Measurements from ENCODE around the gene LIMCH1.
"Not testable (repeated sequence)": the region's sequence is repeated elsewhere in the genome, so short reads cannot be mapped to it uniquely, and the experiment has no call there.

Gene LIMCH1

DNA sequence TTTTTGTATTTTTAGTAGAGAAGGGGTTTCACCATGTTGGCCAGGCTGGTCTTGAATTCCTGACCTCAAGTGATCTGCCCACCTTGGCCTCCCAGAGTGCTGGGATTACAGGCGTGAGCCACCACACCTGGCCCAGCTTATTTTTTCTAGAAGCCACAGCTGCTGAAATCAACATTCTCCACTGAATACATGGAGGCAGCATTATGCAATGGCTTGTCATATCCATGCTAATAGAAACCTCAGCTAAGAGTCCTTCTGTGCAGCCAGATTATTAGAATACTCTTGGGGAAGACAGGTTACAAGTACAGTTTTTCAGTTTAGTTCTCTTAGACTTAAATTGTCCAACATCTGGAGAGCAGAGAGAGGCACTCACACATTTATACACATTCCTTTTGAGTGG is 104.8 kb downstream of the LIMCH1 start:
- DNase-seq (ENCODE audit: low read depth, low spot score), result not testable (repeated sequence)

- no peak for DNase-seq (ENCODE audit: low read depth, low spot score)
Measured at GRCh38 chr4:41643331-41643730, 105.4 kb downstream of the LIMCH1 start.

GRCh38 chr4:41644288-41644914 is 106.4 kb downstream of the LIMCH1 start:
- DNase-seq (ENCODE audit: low read depth, low spot score), result no peak

GRCh38 chr4:41644915-41645295 is 106.9 kb downstream of the LIMCH1 start:
- DNase-seq (ENCODE audit: low read depth, low spot score), result no peak

GRCh38 chr4:41645728-41646390 is 107.9 kb downstream of the LIMCH1 start:
- no peak for DNase-seq (ENCODE audit: low read depth, low spot score)

- DNase-seq (ENCODE audit: low read depth, low spot score), result no peak
Measured at GRCh38 chr4:41646862-41647261, 108.9 kb downstream of the LIMCH1 start.

DNA sequence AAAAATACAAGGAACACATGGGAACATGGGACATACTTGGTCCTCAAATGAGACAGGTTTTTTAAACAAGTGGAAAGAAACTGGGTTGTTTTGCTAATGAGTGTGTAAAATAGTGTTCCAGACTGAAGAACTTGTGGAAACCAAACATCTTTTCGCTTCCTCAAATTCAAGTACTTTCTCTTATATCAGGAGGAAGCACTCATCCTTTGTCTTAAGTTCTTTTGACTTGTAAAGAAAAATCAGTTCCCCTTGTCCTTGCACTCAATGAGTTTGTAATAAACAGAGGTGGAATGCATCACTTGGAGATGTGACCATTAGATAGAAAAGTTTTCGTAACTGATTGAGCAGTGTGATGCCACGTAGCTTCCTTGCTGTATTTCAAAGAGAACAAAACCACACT is 109.4 kb downstream of the LIMCH1 start:
- no peak for DNase-seq (ENCODE audit: low read depth, low spot score)

GRCh38 chr4:41651150-41651549 is 113.2 kb downstream of the LIMCH1 start:
- DNase-seq (ENCODE audit: low read depth, low spot score), result not testable (repeated sequence)

- no peak for DNase-seq (ENCODE audit: low read depth, low spot score)
Measured at GRCh38 chr4:41652971-41653370, 115.0 kb downstream of the LIMCH1 start.

DNA sequence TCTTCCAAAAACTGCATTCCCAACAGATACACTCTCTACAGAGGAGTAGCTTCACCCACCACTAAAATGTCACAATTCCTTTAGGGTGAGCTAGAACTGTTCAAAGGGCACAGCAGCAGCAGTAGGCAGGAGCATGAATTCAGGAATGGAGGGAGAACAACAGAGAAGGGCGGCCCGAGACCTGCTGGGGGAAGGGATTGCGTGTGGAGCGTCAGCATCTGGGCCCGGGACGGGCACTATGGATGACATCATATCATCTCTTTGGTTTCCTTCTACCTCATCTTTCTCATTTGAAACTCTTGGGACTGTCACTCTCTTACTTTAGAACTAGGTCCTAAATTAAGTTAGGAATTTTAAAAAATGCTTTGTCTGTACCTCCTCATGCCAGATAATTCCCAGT is 115.6 kb downstream of the LIMCH1 start:
- no peak for DNase-seq (ENCODE audit: low read depth, low spot score)

- DNase-seq (ENCODE audit: low read depth, low spot score), result no peak
Measured at GRCh38 chr4:41655177-41655576, 117.2 kb downstream of the LIMCH1 start.

- no peak for DNase-seq (ENCODE audit: low read depth, low spot score)
Measured at GRCh38 chr4:41656106-41656505, 118.1 kb downstream of the LIMCH1 start.

DNA sequence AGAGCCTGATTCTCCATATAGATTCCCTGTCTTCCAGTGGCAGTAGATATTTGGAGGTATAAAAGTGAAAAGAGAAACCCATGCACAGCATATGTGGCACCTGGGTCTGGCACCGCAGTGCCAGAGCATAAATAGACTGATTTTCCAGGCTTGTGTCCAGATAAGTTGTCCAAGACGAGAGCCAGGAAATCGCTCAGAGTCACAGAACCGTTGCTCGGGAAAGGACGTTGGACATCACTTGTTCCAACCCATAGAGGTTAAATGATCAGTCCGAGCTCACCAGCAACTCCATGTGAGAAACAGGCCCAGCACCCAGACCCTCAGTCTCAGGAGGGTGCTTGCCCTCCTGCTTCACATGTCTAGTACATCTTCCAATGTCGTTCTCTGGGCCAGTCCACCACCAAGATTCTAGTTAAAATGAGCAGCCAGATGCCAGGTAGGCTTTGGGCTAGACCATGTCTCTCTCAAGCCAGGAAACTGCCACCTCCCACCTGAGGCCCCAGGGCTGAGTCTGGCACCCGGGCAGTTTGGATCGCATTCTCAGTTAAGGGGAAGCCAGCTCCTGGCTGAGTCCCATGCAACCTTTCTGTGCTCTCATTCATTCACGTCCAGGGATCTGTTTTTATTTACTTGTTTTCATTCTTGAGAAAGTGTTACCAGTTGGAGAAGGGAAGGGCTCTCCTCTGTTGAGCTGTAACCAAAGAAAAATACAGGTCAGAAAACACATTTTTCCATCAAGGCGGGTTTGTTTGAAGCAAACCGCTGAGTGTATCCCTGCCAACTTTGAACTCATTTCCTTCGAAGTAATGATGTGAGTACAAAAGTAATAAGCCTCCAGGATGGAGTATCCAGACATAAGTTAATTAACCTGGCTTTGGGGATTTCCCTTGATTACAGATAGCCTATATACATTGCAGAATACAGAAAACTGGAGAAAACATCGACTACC is 118.9 kb downstream of the LIMCH1 start:
- no peak for DNase-seq (ENCODE audit: low read depth, low spot score)

DNA sequence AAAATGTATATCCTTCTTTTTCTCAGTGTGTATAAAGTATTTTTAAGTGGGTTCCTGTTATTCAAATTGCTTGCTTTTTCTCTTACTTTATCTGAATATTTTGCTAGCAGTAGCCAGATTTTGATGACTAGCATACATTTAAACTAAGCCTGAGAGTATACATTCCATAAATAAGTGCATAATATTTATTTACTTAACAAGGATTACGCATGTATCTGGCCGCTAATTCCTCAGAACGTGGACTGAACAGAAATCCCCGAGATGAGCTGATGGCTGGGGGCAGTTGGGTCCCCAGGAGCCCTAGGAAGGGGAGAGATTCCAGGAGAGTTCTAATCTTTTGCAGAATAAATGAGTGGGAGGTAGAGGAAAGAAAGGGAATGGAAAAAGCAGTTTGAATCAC is 119.6 kb downstream of the LIMCH1 start:
- DNase-seq (ENCODE audit: low read depth, low spot score), result no peak

- no peak for DNase-seq (ENCODE audit: low read depth, low spot score)
Measured at GRCh38 chr4:41658163-41658562, 120.2 kb downstream of the LIMCH1 start.

- DNase-seq (ENCODE audit: low read depth, low spot score), result no peak
Measured at GRCh38 chr4:41660352-41660751, 122.4 kb downstream of the LIMCH1 start.

DNA sequence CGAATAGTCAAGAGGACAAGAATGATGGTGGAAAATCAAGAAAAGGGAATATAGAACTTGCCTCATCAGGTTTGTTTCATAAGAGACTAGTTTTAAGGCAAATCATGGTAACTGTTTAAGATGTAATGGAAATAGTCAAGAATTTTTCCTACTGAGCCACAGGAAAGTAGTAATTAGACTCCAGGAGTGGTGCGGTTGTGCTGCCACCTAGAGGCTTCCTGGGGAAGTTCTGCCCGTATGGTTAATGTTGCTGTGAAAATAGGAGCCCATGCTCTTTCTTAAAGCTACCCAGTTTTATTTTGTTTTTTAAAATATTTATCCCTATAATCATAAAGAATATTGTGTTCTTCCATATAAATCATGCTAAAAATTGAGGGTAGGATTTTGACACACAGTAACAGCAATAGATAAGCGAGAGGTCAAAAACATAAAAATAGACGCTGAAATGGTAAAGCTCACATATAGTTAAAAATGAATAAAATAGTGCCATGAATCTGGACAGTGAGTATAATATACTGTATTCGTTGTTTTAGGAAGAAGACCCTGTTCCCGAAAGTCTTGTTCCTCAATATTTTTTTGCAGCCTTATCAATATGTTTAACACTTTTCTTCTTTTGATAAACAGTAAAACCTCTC is 123.6 kb downstream of the LIMCH1 start:
- DNase-seq (ENCODE audit: low read depth, low spot score), result no peak

GRCh38 chr4:41665636-41666207 is 127.8 kb downstream of the LIMCH1 start:
- DNase-seq (ENCODE audit: low read depth, low spot score), result no peak

DNA sequence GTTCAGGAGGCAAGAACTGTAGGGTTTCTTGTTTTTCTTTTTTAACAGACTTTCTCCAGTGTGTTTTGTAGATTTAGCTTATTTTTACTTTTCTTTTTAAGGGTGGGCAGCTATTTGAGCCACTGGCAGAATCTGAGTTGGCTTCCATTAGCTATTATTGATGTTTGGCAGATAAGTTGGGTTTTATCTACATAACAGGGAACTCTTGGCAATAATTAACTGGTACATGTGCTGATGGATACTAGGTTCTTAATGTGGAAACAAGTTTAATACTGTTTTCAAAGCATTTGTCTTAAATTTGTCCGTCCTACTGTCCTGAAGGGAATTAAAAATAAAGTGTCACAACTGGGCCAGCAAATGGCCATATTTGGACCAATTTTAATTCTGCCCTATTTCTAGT is 130.1 kb downstream of the LIMCH1 start:
- DNase-seq (ENCODE audit: low read depth, low spot score), result no peak

DNA sequence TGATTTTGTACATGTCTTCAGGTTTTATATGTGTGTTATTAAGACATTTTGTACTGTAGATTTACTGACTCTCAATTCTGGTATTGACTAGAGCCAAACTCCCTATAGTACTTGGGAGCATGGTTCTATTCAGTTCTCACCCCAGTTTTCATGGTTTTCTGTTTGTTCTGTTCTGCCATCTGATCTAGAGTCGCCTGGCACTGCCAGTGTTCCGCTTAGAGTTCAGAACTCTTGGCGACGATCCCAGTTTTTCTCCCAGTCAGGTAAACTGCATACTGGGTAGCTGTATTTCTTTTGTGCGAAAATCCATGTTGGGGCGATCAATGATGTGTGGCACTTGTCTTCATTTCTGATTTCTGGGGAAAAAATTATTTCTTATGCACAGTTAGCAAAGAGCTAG is 132.6 kb downstream of the LIMCH1 start:
- DNase-seq (ENCODE audit: low read depth, low spot score), result no peak

DNA sequence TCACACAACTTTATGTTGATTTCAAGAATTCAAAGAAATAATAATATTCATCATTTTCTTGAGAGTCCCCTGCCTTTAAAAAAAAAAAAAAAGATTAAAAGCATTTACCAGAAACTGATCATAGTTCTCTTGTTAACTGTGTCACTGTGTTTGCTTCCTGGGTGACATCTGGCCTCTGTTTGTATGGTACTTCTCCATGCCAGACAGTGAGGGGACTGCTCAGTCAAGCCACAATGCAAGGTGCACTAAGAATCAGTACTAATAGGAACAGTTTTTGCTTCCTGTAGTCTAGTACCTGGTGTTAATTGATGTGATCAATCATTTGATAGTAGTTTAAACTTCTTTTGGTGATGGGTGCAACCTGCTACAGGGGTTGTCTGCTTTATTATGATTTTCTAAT is 133.0 kb downstream of the LIMCH1 start:
- no peak for DNase-seq (ENCODE audit: low read depth, low spot score)

All from activated CD4-positive, CD25-positive, alpha-beta regulatory T cell treated with anti-CD3 and anti-CD28 coated beads, Interleukin-2, amount 50 U/mL, for 16 hours (primary cell).